Hypothalamus (tissue), 51 donors: ENCODE data around the gene TEAD1.

Experiments
- DNase-seq, 51 donors: peaks; one replicate each; lab custom pipeline; 2025; lab: John Stamatoyannopoulos, UW

Gene TEAD1

GRCh38 chr11:12673924-12674570, at the start of gene TEAD1:
Gene TEAD1, plus strand, starts transcription at chr11:12674421.
- peak; percentile 34 to 98 (median 92) for DNase-seq

- no peak for DNase-seq
These were observed 49.6 kb upstream of the TEAD1 start for GRCh38 chr11:12624595-12624994.

DNA sequence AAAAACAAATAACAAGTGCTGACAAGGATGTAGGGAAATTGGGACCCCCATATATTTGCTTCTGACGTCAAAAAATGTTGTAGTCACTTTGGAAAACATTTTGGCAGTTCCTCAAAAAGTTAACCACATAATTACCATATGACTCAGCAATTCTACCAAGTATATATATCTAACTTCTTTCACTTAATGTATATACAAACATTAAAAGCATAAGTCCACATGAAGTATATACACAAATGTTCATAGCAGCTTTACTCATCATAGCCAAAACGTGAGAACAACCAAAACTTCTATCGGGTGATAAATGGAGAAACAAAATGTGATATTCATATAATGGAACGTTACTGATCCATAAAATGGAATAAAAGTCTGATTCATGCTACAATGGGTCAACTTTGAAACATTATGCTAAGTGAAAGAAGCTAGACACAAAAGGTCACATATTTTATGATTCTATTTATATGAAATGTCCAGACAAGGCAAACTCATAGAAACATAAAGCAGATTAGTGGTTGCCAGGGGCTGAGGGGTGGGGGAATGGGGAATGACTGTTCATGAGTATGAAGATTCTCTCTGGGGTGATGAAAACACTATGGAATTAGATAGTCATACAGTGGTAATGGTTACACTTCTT, 48.7 kb upstream of the TEAD1 start:
- DNase-seq, result no peak

DNA sequence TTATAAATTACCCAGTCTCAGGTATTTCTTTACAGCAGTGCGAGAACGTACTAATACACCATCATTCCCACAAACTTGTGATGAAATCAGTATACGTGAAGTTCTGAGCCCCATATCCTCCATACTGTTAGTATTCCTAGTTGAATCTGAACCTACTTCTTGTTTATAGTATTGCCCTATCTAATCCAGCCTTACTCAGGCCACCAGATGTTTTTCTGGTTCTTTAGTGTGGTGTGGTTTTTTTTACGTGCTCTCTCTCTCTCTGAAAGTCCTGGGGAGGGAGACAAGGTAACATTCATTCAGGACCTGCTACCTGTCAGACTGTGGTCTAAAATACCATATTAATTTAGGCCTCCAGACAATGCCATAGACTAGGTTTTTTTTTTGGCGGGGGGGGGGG, 47.6 kb upstream of the TEAD1 start:
- no peak for DNase-seq

DNA sequence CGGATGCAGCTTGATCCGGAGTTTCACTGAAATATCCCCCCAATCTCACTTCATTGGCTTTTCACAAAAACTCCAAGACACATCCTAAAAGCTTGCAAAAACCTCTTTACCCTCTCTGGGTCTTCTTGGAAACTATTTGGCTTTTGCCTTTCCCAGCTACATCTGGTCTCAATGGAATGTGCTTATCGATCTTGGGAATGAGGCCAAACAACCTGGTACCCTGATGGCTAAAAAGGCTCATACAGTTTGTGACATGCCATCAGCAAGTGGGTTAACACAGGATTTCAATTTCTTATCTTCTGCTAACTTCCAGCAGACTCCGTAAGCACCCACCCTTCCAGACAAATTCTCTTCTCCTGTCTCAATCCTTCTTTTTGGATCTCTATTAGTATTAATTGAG, 45.9 kb upstream of the TEAD1 start:
- no peak for DNase-seq

DNA sequence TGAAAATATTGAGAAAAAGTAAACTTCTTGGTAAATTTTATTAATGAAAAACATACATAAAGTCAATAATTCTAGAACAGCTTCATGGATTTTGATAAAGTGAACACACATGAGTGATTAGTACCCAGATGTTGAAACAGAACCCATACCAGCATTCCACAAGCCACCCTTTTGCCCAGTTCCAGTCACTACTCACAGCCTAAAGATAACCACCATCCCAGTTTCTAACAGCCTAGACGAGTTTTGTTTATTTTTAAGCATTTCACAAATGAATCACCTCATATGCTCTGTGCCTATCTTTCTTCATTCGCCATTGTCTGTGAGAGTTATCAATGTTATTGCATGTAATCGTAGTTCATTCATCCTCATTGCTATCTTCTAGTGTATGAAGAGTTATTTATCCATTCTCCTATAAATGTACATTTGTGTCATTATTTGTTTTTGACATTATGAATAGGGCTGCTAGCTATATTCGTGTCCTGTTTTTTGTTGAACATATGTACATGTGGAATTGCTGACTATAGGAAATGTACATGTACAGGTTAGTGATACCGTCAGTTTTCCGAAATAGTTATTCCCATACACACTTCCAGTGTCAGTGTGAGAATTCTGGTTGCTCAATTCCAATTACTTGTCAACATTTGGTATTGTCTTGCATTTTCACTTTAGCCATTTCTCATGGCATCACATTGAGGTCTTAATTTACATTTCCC, 44.5 kb upstream of the TEAD1 start:
- DNase-seq, result no peak

DNA sequence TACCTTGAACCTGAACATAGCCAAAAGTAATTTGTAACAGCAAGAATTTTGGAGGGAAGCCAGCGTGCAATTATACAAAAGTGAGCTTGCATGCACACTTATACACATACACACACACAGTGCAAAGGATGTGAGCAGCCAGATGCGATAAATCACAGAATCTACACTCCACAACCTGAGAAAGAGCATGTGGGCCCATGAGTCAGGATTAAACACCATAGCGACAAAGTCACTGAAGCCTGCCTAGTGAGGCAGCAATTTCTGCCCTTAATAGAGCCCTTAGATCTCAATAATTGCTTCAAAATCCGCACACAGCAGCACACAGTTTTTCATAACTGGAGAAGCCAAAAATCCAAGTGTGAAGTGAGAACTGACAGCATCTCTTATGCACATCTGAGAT, 42.6 kb upstream of the TEAD1 start:
- DNase-seq, result no peak

DNA sequence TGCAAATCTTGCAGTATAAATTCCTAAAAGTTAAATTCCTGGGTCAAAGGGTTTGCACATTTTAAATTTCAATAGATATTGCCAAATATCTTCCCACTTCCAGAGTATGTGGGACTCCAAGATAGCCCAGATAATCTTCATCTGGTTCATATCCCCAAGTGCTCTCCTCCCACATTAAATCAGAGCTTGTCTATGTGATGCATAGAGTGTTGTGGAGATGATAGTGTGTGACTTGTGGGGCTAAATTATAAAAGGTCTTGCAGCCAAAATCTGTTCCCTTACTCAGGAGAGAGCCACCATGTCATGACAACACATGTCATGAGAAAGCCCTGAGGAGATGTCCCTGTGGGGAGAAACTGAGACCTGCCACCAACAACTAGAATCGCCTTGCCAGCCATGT, 39.9 kb upstream of the TEAD1 start:
- no peak for DNase-seq

GRCh38 chr11:12636871-12637410, 37.3 kb upstream of the TEAD1 start:
- DNase-seq, result no peak

GRCh38 chr11:12639388-12639787, 34.8 kb upstream of the TEAD1 start:
- no peak for DNase-seq

DNA sequence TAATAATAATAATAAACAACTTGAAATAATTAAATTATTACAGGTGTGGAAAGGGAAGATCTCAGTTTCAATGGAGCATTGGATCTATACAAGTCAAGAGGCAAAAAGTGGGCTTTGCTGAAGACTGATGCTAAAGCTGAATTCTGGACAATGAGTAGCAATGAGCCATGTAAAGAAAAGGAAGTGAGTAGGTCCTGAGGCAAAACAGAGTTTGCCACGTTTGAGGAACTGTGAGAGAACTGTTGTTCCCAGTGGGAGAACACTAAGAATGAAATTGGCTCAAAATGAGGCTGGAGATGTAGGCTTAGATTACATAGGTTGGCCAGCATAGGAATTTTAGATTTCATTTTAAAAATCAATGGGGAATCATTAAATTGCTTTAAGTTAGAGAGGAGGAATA, 33.9 kb upstream of the TEAD1 start:
- no peak for DNase-seq

GRCh38 chr11:12640926-12641849, 33.0 kb upstream of the TEAD1 start:
- DNase-seq, result peak in 1 of 51 donors; percentile 7

GRCh38 chr11:12642040-12642439, 32.2 kb upstream of the TEAD1 start:
- peak in 1 of 51 donors; percentile 1 for DNase-seq

GRCh38 chr11:12642806-12643428, 31.3 kb upstream of the TEAD1 start:
- no peak for DNase-seq

- no peak for DNase-seq
These were observed 27.7 kb upstream of the TEAD1 start for GRCh38 chr11:12646478-12646877.

GRCh38 chr11:12653729-12654128, 20.5 kb upstream of the TEAD1 start:
- DNase-seq, result no peak

DNA sequence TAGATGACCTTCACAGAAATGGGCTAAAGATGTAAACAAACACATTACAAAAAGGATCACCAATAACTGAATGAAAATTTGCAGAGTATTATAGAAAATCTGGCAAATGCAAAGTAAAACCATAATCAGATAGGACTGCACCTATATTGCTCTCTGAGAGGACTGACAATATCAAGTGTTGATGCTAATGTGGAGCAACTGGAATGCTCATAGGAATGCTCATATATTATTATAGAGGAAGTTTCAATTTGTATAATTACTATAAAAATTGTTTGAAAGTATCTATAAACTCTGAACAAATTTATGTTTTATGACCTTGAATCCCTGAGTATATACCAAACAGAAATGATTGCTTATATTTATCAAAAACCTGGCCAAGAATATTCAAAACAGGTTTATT, 18.4 kb upstream of the TEAD1 start:
- DNase-seq, result no peak

- DNase-seq, result no peak
These were observed 16.9 kb upstream of the TEAD1 start for GRCh38 chr11:12657336-12657735.

- no peak for DNase-seq
These were observed 16.2 kb upstream of the TEAD1 start for GRCh38 chr11:12657981-12658380.

GRCh38 chr11:12662101-12662689, 12.0 kb upstream of the TEAD1 start:
- DNase-seq, result no peak
